EL (cell line): ENCODE measurements around the gene TMEM255B.
"Not testable (repeated sequence)": the region's sequence is repeated elsewhere in the genome, so short reads cannot be mapped to it uniquely, and the experiment has no call there.

Experiments used
- DNase-seq: peaks from one replicate; pipeline ENCODE4 v3.0.0-alpha.2; 2016

Gene TMEM255B

DNA sequence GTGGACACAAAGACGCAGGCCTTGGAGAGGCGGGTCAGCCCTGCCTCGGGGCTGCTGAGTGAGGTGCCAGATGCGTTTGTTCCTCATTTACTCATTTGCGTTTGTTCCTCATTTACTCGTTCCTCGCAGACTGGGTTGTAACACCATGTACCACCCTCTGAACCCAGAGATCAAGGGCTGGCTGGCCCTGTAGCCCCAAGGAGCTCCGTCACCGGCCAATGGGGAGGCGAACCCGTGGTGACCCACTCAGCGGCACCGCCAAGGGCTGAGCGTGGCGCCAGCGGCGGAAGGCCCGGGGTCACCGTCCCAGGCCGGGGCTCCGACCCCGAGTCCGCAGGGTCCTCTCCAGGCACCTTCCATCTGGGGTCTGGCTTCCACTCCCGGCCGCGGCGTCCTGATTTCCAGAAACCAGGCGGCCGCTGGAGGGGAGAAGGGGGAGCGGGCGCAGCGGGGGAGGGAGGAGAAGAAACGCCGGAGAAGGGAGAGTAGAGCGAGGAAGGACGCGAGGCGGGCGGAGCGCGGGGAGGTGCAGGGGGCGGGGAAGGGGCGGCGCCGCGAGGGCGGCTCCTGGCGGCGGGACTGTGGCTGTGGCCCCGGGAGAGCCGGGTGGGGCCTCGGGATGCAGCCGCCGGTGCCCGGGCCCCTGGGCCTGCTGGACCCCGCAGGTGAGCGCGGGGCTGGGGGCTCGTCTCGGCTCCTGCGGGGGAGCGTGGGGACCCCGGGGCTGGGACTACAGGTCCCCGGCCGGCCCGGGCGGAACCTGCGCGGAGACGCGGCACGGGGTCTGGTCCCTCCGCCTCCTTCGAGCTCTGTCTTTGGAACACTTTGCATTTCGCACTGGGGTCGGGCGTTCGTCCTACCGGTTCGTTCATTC, at the start of gene TMEM255B:
Gene TMEM255B (plus strand): TSS at position 576 of the 874 bp plus-strand sequence. CDS start 44 bp downstream, at position 620.
- DNase-seq = peak; percentile 72

DNA sequence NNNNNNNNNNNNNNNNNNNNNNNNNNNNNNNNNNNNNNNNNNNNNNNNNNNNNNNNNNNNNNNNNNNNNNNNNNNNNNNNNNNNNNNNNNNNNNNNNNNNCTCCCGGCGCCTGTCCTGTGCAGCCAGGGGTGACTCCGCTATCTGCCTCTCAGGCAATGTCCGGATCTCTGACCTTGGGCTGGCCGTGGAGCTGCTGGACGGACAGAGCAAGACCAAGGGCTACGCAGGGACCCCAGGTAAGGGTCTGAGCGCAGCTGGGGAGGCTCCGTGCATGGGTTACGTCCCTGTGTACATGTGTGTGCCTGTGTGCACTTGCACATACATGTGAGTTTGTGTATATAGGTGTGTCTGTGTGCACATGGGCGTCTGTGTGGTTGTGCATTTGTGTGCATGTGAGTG, 36.1 kb upstream of the TMEM255B start:
- DNase-seq = no peak

DNA sequence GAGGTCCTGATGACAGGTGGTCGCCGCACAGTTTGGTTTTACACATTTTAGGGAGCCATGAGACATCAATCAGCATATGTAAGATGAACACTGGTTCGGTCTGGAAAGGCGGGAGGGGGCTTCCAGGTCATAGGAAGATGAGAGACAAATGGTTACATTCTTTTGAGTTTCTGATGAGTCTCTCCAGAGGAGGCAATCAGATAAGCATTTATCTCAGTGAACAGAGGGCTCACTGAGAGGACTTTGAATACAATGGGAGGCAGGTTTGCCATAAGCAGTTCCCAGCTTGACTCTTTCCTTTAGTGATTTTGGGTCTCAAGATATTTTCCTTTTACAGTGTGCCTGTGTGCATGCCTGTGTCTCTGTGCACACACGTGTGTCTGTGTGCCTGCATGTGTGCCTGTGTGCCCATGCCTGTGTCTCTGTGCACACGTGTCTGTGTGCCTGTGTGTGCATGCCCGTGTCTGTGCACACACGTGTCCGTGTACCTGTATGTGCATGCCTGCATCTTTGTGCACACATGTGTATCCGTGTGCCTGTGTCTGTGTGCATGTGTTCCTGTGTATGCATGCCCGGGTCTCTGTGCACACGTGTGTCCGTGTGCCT, 35.5 kb upstream of the TMEM255B start:
- no peak for DNase-seq

DNA sequence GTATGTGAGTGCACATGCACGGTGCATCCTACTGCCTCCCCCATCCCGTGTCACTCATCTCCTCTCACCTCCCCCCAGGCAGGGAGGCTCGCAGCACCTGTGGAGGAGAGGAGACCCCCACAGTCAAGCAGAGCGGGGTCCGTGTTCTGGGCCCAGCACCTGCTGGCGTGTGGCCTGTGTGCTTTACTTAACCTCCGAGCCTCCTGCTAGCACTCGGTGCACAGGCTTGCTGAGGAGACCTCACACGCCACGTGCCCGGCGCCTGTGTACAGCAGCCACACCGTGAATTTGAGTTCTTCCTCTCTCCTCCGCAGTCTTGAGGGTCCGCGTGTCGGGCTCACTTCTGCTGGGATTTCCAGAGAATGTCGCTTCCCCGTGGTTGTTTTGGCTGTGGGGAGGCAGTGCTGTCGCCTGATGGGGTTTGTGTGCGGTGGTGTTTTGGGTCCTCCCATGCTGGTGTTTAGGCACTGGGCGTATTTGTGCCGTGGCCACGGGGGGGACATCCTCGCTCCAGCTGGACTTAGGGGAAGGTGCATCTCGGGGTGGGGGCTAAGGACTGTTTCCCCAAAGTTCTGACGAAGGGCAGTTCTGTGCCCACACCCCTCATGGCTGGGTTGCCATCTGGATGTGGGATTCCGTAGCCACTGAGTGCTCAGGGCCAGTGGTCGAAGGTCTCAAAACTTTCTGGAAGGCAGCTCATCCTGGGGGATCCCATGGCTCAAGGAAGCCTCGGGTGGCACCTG, 34.8 kb upstream of the TMEM255B start:
- no peak for DNase-seq

DNA sequence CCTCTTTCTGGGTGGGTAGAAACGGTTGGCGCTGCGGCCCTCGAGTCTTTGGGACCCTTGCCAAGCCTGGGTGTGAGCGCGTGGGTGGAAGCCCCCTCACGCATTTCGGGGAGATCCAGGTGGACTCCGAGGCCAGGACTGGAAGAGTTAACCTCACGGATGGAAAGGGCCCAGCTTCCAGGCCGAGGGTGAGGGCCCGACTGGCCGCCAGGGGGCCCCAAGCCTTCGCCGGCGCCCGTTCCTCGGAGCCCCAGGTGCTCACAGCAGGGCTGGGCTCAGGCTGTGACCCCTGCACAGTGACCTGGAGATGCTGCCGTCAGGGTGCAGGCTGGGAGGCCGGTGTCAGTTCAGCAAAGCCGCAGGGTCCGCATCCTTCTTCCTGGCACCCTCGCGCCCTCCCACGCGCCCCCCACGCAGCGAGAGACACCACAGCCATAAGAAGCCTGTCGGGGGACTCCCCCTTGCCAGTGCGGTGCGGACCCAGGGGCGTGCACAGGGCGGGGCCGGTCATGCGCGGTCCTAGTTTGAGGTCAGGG, 34.2 kb upstream of the TMEM255B start:
- peak; percentile 47 for DNase-seq

DNA sequence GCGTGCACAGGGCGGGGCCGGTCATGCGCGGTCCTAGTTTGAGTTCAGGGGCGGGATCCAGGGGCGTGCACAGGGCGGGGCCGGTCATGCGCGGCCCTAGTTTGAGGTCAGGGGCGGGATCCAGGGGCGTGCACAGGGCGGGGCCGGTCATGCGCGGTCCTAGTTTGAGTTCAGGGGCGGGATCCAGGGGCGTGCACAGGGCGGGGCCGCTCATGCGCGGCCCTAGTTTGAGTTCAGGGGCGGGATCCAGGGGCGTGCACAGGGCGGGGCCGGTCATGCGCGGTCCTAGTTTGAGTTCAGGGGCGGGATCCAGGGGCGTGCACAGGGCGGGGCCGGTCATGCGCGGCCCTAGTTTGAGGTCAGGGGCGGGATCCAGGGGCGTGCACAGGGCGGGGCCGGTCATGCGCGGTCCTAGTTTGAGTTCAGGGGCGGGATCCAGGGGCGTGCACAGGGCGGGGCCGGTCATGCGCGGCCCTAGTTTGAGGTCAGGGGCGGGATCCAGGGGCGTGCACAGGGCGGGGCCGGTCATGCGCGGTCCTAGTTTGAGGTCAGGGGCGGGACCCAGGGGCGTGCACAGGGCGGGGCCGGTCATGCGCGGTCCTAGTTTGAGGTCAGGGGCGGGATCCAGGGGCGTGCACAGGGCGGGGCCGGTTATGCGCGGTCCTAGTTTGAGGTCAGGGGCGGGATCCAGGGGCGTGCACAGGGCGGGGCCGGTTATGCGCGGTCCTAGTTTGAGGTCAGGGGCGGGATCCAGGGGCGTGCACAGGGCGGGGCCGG, 33.5 kb upstream of the TMEM255B start:
- not testable (repeated sequence) for DNase-seq

DNA sequence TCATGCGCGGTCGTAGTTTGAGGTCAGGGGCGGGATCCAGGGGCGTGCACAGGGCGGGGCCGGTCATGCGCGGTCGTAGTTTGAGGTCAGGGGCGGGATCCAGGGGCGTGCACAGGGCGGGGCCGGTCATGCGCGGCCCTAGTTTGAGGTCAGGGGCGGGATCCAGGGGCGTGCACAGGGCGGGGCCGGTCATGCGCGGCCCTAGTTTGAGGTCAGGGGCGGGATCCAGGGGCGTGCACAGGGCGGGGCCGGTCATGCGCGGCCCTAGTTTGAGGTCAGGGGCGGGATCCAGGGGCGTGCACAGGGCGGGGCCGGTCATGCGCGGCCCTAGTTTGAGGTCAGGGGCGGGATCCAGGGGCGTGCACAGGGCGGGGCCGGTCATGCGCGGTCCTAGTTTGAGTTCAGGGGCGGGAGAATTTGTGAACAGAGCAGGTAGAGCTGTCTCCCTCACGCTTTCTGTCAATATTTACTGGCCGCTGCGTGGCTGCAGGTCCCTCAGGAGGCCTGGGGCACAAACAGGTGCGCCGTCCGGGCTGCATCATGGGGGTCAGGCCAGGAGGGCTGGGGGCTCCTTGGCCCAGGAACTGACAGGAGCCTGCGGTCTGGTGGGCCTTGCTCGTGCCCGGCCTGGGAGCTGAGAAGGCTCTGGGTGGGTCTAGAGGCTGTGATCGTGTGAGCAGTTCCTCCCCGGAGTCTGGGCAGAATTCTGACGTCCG, 32.8 kb upstream of the TMEM255B start:
- DNase-seq = not testable (repeated sequence)

DNA sequence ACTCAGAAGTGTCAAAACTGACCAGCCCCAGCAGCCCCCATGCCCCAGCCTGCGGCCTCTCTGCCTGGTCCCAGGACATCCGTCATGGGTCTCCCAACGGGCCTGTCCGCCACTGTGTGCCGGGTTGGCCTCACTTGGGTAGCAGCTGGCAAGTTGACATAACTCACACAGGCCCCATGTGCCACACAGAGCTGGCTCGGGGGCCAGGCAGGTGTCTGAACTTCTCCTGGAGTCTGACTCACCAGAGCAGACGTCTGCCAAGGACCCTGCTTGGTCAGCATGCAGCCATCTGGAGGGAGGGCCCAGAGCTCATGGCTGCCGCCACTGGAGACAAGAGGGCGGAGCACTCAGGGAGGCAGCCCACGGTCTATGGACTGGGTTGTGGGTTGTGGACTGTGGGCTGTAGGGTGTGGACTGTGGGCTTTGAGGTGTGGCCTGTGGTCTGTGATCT, 32.0 kb upstream of the TMEM255B start:
- DNase-seq = peak; percentile 27

DNA sequence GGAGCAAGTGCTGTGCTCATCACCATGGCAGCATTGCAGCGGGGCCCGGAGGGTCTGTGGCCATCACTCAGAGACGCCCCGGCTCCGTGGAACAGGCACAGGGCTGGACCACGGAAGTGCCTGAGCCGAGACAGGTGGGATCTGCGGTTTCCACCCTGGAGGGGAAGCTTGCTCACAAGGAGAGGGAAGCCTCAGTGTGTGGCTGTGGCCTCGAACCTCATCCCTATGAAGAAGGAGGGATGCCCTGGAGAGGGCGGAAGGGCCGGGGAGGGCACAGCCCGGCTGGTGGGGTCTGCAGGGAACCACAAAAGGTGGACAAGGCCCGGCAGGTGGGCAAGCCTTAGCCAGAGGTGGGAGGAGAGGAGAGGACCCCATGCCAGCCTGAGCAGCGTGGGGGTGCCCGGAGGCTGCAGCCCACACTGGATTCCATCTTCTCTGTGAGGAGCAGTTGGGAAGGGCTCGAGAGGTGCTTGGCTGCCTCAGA, 30.4 kb upstream of the TMEM255B start:
- no peak for DNase-seq

DNA sequence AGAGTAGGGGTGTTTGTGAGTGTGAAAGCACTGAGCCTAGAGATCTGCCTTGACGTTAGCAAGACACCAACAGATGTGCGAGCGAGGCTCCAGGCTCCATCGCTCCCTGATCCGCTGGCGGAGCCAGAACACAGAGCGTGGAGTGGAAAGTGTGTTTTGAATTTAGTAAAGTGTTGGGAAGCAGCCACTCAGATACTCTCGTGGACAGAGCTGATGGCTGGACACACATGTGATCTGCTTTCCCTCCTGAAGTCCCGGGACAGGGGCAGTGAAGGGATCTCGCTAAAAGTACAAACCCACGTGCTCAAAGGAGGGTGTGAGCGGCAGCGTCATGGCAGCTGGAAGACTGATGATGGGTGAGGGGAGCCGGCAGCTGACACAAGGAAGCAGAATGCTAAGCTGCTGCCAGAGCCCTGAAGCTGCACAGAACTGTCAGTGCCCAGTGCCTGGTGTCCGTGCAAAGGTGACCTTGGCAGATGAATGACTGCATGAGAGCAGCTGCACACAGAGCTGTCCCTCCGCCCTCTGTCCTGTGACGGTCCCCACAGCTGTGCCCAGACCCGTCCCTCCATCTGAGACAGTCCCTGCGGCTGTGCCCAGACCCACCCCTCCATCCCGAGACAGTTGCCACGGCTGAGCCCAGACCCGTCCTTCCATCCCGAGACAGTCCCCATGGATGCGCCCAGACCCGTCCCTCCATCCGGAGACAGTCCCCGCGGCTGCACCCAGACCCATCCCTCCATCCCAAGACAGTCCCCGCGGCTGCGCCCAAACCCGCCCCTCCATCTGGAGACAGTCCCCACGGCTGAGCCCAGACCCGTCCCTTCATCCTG, 29.6 kb upstream of the TMEM255B start:
- DNase-seq = peak; percentile 19

DNA sequence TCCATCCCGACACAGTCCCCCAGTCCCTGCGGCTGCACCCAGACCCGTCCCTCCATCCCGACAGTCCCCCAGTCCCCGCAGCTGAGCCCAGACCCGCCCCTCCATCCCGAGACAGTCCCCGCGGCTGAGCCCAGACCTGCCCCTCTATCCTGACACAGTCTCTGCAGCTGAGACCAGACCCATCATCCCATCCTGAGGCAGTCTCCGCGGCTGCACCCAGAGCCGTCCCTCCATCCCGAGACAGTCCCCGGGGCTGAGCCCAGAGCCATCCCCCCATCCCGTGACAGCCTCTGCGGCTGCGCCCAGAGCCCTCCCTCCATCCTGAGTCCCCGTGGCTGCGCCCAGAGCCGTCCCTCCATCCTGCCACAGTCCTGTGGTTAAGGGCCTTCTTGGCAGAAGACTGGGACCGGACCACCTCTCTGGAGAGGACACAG, 28.8 kb upstream of the TMEM255B start:
- DNase-seq = no peak

DNA sequence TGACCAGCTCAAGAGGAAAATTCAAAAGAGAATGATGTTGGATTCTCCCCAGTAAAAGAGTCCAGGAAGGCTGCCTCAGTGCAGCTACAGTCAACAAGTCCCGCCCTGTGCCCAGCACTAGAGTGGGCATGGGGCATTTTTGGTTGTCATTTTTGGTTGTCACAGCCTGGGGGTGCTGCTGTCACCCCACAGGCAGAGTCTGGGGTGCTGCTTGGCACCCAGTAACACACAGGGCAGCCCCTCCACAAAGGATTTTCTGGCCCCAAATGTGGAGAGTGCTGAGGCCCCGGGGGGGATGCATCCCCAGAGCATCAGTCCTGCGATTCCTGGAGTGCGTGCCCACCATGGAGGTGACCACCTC, 28.2 kb upstream of the TMEM255B start:
- DNase-seq = no peak

DNA sequence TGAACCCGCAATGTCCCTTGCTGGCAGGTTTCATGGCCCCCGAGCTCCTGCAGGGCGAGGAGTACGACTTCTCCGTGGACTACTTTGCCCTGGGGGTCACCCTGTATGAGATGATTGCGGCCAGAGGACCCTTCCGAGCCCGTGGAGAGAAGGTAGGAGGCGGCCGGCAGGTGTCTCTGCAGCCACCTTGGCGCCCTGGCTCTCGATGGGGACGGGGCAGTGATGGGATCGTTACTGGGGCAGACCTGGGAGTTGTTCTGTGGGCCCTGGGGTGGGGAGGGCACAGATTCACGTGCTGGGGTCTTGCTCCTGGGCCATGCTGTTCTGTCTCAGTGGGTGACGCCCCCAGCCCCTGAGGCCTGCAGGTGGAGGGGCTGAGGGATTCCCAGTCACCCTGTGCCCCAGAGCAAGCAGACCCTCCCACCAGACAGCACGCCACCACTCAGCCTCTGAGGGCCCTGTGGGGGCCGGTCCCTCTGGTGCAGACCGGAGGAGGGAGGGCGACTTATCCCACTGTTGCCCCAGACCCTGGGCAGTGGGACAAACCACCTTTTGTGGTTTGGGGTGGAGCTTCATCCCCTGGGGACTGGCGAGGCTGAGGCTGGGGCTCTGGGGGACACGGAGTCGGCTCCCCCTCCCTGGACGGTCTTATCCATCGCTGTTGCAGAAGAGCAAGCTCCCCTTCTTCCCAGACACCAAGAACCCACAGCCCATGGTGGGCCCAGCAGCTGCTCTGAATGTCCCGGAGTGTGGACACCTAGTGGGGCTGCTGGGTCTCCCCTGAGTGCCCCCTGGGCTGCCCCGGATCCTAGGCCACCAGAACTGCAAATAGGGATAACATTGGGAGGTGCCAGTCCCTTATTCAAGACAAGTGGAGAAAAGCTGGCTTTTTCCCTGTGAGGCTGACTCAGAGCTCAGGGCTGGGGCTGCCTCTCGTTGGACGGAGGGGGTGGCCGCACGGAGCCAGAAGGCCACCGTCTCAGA, 27.5 kb upstream of the TMEM255B start:
- DNase-seq = no peak

DNA sequence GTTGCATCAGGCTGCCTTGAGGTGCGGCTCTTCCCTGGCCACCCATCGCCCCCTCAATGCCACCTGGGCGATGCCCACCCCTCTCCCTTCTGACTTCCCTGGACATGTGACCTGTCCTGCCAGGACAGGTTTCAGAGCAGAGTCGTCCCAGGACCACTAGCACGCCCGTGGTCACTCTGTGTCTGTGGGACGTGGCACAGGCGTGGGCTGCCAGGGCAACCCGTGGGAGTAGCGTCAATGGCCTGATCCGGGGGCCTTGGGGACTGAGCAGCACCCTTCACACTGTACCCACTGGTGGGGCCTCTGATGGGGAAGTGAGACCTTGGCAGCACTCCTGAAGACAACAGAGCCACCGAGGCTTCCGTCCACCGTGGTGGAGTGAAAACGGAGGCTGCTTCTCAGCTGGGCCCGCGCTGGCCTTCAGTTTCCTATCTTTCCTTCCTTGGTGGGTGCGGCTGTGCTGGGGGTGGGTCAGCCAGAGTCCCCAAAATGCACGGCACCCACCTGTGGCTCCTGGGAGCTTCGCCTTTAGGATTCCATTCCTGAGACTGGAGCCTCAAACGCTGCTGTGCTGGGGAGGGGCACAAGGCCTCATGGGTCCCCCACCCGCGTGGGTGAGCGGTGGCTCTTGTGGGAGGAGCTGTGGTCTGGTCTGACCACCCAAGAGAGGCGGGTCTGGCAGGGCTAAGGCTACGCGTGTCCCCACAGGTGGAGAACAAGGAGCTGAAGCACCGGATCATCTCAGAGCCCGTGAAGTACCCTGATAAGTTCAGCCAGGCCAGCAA, 26.7 kb upstream of the TMEM255B start:
- no peak for DNase-seq

DNA sequence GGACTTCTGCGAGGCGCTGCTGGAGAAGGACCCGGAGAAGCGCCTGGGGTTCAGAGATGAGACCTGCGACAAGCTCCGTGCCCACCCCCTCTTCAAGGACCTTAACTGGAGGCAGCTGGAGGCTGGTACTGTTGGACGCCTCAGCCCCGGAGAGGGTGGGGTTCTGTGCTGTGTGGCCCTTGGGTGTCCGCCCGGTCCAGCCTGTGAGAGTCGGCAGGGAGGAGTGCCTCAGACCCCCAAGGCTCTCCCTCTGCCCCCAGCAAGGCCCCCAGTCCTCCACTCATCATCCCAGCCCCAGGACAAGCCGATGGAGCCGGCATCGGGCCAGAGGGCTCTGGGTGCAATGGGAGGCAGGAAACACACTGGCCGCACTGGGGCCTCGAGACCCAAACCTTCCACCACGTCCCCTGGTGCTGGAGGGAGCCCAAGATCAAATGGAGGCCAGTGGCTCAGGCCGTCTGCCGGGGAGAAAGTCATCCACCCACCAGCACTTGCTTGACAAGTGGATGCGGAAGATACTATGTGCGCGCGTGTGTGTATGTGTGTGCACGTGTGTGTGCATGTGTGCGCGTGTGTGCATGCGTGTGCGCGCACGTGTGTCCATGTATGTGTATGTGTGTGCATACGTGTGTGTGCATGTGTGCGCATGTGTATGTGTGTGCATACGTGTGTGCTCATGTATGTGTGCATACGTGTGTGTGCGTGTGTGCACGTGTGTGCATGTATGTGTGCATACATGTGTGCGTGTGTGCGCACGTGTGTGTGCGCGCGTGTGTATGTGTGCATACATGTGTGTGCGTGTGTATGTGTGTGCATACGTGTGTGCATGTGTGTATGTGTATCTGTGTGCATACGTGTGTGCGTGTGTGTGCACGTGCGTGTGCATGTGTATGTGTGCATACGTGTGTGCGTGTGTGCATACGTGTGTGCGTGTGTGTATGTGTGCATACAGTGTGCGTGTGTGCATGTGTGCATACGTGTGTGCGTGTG, 25.8 kb upstream of the TMEM255B start:
- DNase-seq = no peak

DNA sequence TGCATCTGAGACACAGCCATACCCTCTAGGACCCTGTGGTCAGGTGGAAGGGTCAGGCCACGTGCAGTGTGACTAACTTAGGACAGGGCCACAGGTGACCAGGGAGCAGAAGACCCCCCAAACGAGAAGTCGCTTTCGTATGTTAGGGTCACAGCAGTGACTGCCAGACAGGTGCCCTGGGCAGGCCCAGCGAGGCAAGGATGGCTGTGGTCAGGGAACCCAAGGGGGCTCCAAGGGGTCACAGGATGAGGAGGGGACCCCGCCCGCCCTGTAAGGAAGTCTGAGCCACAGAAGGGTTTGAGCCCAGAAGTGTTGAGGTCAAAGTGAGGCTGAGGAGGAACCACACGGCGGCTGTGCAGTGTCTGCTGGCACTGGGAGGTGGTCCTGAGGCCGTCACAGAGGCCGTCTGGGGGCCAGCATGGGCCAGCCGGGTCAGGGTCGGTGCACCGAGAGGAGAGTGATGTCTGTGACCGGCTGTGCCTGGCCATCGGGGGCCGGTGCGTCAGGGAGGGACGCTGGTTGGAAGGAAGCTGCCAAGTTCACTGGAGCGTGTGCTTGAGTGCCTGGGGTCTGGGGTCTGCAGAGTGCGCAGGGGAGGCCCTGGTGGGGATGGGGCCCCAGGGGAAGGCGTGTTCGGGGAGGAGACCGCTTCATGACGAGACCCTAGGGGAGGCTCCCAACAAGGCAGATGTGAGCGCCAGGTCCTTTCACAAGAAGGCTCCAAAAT, 24.8 kb upstream of the TMEM255B start:
- DNase-seq = no peak

DNA sequence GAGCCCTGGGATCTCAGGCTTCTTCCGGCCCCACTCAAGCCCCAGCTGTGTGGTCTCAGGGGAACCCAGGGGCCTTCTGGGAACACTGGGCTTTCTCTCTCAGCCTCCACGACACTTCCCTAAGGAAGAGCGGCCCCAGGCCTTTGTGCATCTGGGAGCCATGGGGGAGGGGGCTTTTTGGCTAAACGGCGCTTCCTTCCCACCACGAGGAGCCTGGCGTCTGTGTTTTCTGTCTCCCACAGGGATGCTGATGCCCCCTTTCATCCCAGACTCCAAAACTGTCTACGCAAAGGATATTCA, 24.2 kb upstream of the TMEM255B start:
- DNase-seq = no peak
